ENCODE measurements around the gene INPP5A.

DNA sequence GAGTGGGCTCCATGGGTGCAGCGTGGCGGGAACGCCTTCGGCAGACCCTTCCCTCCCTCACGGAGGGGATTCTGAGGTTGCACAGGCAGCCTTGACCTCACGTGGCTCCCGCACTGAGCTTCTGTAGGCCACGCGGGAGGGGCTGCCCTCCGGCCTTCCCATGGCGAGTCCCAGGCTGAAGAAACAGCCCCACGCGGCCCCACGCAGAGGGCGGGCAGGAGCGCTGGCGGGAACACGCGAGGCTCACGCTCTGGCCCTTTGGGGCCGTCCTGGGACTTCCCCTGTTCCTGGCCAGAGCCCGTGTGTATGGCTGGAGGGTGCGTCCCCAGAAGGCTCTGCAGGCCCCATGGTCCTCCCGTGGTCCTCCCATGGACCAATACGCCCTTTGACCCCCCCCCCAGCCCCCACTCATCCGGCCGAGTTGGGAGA lies 270.0 kb downstream of the INPP5A start:
- TF ChIP-seq, protein P1, sequence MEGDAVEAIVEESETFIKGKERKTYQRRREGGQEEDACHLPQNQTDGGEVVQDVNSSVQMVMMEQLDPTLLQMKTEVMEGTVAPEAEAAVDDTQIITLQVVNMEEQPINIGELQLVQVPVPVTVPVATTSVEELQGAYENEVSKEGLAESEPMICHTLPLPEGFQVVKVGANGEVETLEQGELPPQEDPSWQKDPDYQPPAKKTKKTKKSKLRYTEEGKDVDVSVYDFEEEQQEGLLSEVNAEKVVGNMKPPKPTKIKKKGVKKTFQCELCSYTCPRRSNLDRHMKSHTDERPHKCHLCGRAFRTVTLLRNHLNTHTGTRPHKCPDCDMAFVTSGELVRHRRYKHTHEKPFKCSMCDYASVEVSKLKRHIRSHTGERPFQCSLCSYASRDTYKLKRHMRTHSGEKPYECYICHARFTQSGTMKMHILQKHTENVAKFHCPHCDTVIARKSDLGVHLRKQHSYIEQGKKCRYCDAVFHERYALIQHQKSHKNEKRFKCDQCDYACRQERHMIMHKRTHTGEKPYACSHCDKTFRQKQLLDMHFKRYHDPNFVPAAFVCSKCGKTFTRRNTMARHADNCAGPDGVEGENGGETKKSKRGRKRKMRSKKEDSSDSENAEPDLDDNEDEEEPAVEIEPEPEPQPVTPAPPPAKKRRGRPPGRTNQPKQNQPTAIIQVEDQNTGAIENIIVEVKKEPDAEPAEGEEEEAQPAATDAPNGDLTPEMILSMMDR (conservative IDR thresholded peaks at IDR 0.05; ENCODE audit: low read depth, low read length) = no peak
- TF ChIP-seq EZH2 (IDR thresholded peaks at IDR 0.05; ENCODE audit: low read length, unreplicated experiment) (no peak), EZH2phosphoT487 (IDR thresholded peaks at IDR 0.05; ENCODE audit: borderline replicate concordance, low read length) (no peak)

All from PC-3 (cell line).